HG03575 (cell line): ENCODE data around the gene P2RX4.
"Not testable (repeated sequence)": the region's sequence is repeated elsewhere in the genome, so short reads cannot be mapped to it uniquely, and the experiment has no call there.

ENCODE experiments used
- ATAC-seq: cut with Tn5 transposase; IDR thresholded peaks from one replicate; pipeline ENCODE4 v1.9.1; 2021; ENCODE audit not compliant: unreplicated experiment, insufficient number of reproducible peaks, low FRiP score; ENCODE audit errors: extremely low read depth

Gene P2RX4

GRCh38 chr12:121186826-121187225 lies 23.1 kb upstream of the P2RX4 start:
- no peak for ATAC-seq

GRCh38 chr12:121187501-121187900 lies 22.4 kb upstream of the P2RX4 start:
- ATAC-seq = no peak

- ATAC-seq = no peak
Measured at GRCh38 chr12:121188227-121188626, 21.7 kb upstream of the P2RX4 start.

- ATAC-seq = no peak
Measured at GRCh38 chr12:121189131-121189530, 20.8 kb upstream of the P2RX4 start.

- no peak for ATAC-seq
Measured at GRCh38 chr12:121189619-121190155, 20.2 kb upstream of the P2RX4 start.

GRCh38 chr12:121190523-121191031 lies 19.4 kb upstream of the P2RX4 start:
- ATAC-seq = no peak

- no peak for ATAC-seq
Measured at GRCh38 chr12:121191151-121191550, 18.8 kb upstream of the P2RX4 start.

- no peak for ATAC-seq
Measured at GRCh38 chr12:121196902-121197301, 13.0 kb upstream of the P2RX4 start.

GRCh38 chr12:121198949-121199348 lies 11.0 kb upstream of the P2RX4 start:
- ATAC-seq = no peak

- not testable (repeated sequence) for ATAC-seq
Measured at GRCh38 chr12:121201140-121201539, 8.8 kb upstream of the P2RX4 start.

GRCh38 chr12:121202407-121203355 lies 7.2 kb upstream of the P2RX4 start:
- ATAC-seq = no peak

- ATAC-seq = no peak
Measured at GRCh38 chr12:121203482-121203881, 6.4 kb upstream of the P2RX4 start.

- no peak for ATAC-seq
Measured at GRCh38 chr12:121205491-121205890, 4.4 kb upstream of the P2RX4 start.

- ATAC-seq = not testable (repeated sequence)
Measured at GRCh38 chr12:121208571-121208970, 1.4 kb upstream of the P2RX4 start.

- ATAC-seq = no peak
Measured at GRCh38 chr12:121209221-121209620, 708 bp upstream of the P2RX4 start.

- no peak for ATAC-seq
Measured at GRCh38 chr12:121212875-121213274, 2.9 kb downstream of the P2RX4 start.

- no peak for ATAC-seq
Measured at GRCh38 chr12:121214166-121214777, 4.3 kb downstream of the P2RX4 start.

- no peak for ATAC-seq
Measured at GRCh38 chr12:121214855-121215745, 5.2 kb downstream of the P2RX4 start.

- ATAC-seq = no peak
Measured at GRCh38 chr12:121216102-121216501, 6.2 kb downstream of the P2RX4 start.
